CD4-positive, alpha-beta T cell (primary cell): ENCODE measurements around the gene FAXDC2. TPM values are rescaled to one million over a fixed set of nuclear protein-coding genes. Genes with fewer than 3 reads are reported as not detected.

Experiments
- ATAC-seq: fragments of 200-7000 bp; cut with Tn5 transposase; one replicate; pipeline ENCODE4 v1.10.0; 2022; ENCODE audit warnings: mild to moderate bottlenecking; ENCODE audit not compliant: poor library complexity
- CTCF ChIA-PET: fragments of 350-600 bp; sonication (Branson Sonifier 250); formaldehyde crosslinking; loops from one replicate; lab custom pipeline; 2021; ENCODE audit warnings: antibody characterized with exemption, inconsistent platforms; lab: Charles Lee
- POLR2A ChIA-PET: fragments of 350-600 bp; sonication (Branson Sonifier 250); formaldehyde crosslinking; loops from one replicate; lab custom pipeline; 2021; ENCODE audit warnings: antibody characterized with exemption, inconsistent platforms; lab: Charles Lee
- DNase-seq, 14 experiments: peaks; one replicate each; pipeline ENCODE4 v3.0.0-alpha.2; 2013 to 2020; ENCODE audit warnings: mixed read lengths in 2 of 14
- H3K27ac ChIP-seq, 2 donors: one replicate each; pipeline versions ENCODE4 v1.5.1 to v1.7.0; 2013; ENCODE audit warnings: low read length in 2 of 2, low read depth in 1 of 2, mild to moderate bottlenecking in 1 of 2
- H3K27me3 ChIP-seq, 2 experiments: 1 replicate in 1 of 2; 2 replicates in 1 of 2; pipeline versions ENCODE4 v1.6.1 to v1.7.0; 2013; ENCODE audit warnings: low read length in 2 of 2, control low read depth in 1 of 2, mild to moderate bottlenecking in 1 of 2, moderate library complexity in 1 of 2; ENCODE audit not compliant: insufficient read depth in 2 of 2, control insufficient read depth in 1 of 2
- H3K36me3 ChIP-seq: one replicate; pipeline ENCODE4 v1.6.1; 2013; ENCODE audit warnings: low read length, control low read depth; ENCODE audit not compliant: insufficient read depth
- H3K4me1 ChIP-seq: one replicate; pipeline ENCODE4 v1.6.1; 2013; ENCODE audit warnings: low read length, control low read depth; ENCODE audit not compliant: insufficient read depth
- H3K4me3 ChIP-seq: one replicate; pipeline ENCODE4 v1.5.1; 2013; ENCODE audit warnings: mild to moderate bottlenecking, low read length, moderate library complexity
- H3K9me3 ChIP-seq, 2 experiments: 1 replicate in 1 of 2; 2 replicates in 1 of 2; pipeline versions ENCODE4 v1.6.1 to v1.7.0; 2013; ENCODE audit warnings: low read length in 2 of 2, mild to moderate bottlenecking in 2 of 2, control low read depth in 1 of 2, moderate library complexity in 1 of 2; ENCODE audit not compliant: control insufficient read depth in 1 of 2, insufficient read depth in 1 of 2
- H3K27ac Mint-ChIP-seq: one replicate; pipeline ENCODE4 v1.8.0; 2020; ENCODE audit warnings: mixed read lengths
- H3K27me3 Mint-ChIP-seq: one replicate; pipeline ENCODE4 v1.8.0; 2021; ENCODE audit warnings: mixed read lengths
- H3K36me3 Mint-ChIP-seq: one replicate; pipeline ENCODE4 v1.8.0; 2021; ENCODE audit warnings: low read depth, mixed read lengths
- H3K4me1 Mint-ChIP-seq: one replicate; pipeline ENCODE4 v1.8.0; 2021; ENCODE audit warnings: low read depth, mixed read lengths
- H3K4me3 Mint-ChIP-seq: one replicate; pipeline ENCODE4 v1.8.0; 2020; ENCODE audit warnings: mild to moderate bottlenecking, mixed read lengths
- H3K9me3 Mint-ChIP-seq: one replicate; pipeline ENCODE4 v1.8.0; 2020; ENCODE audit warnings: mixed read lengths
- CTCF ChIP-seq: fragments of 200-600 bp; IDR thresholded peaks from one replicate; pipeline ENCODE4 v1.8.0; 2022; ENCODE audit warnings: antibody characterized with exemption, mild to moderate bottlenecking
- intact Hi-C, 2 experiments: fragments of 100-400 bp; cut with DNase I in 1 of 2; cut with micrococcal nuclease in 1 of 2; formaldehyde crosslinking; loops; one replicate each; pipeline versions ENCODE4 v1.15.1 to v1.9.0; 2023 to 2025; cut with DNase I, micrococcal nuclease
- total RNA-seq, 174 experiments: library from RNA in 2 of 174; stranded (reverse) in 2 of 174; gene quantifications; one replicate each; pipeline ENCODE4 v1.2.3 and lab custom pipeline; 2021 to 2026

Gene FAXDC2
- total RNA-seq, 2 experiments from 2014 or later, result not detected

- peaks cover 18% of the 10 kb centered on the region for H3K36me3 ChIP-seq
- Mint-ChIP-seq H3K9me3 (no peaks in the 10 kb centered on the region), H3K27me3 (no peaks in the 10 kb centered on the region), H3K4me1 (peaks cover 60% of the 10 kb centered on the region), H3K27ac (peak overlapping the region; percentile 98), H3K4me3 (peak overlapping the region; percentile 92), H3K36me3 (peaks cover 62% of the 10 kb centered on the region)
- ATAC-seq (no peak), DNase-seq (peak in 4 of 14 experiments; percentile 5 to 37 (median 30))
- H3K4me3 ChIP-seq, result peak overlapping the region; percentile 73
- ChIA-PET POLR2A (no interaction called here), CTCF (interaction anchor here (1.0 to 1.2 kb wide), 2 partner anchors 9 to 210 kb away, joined by 3 to 5 read pairs; no protein-coding TSS in a partner anchor)
- no peaks in the 10 kb centered on the region for H3K27me3 ChIP-seq
- H3K27ac ChIP-seq, result peak overlapping the region; percentile 96 to 98
- H3K9me3 ChIP-seq, result no peaks in the 10 kb centered on the region
- no peak for TF ChIP-seq CTCF
- intact Hi-C loops, result loop anchor here in 1 of 2 experiments (5.0 kb wide), 2 partner anchors 178 to 823 kb away; partner anchors contain the start of genes FAM114A2 and MFAP3
- H3K4me1 ChIP-seq, result peaks cover 34% of the 10 kb centered on the region
These were observed 9.7 kb upstream of the FAXDC2 start for GRCh38 chr5:154860123-154860522.

GRCh38 chr5:154858972-154859871 is 8.8 kb upstream of the FAXDC2 start:
- H3K4me1 Mint-ChIP-seq, result peaks cover 54% of the 10 kb centered on the region
- POLR2A ChIA-PET, result interaction anchor here (0.6 to 2.8 kb wide), 13 partner anchors 8 to 821 kb away, joined by 3 to 17 read pairs (median 6); partner anchors contain the start of genes FAM114A2, GEMIN5, LARP1 and MFAP3
- DNase-seq, result peak in 6 of 14 experiments; percentile 4 to 53 (median 30)

More at GRCh38 chr5:154858972-154859871, 8.8 kb upstream of the FAXDC2 start:
- H3K27me3 ChIP-seq, result no peaks in the 10 kb centered on the region
- no peaks in the 10 kb centered on the region for H3K9me3 ChIP-seq
- Mint-ChIP-seq H3K36me3 (peaks cover 53% of the 10 kb centered on the region), H3K27me3 (no peaks in the 10 kb centered on the region), H3K4me3 (peak overlapping the region; percentile 92), H3K9me3 (no peaks in the 10 kb centered on the region), H3K27ac (peak overlapping the region; percentile 98)
- CTCF ChIA-PET, result no interaction called here
- peaks cover 11% of the 10 kb centered on the region for H3K36me3 ChIP-seq
- no peak for TF ChIP-seq CTCF
- peaks cover 34% of the 10 kb centered on the region for H3K4me1 ChIP-seq
- peak overlapping the region; percentile 73 for H3K4me3 ChIP-seq
- H3K27ac ChIP-seq, result peak overlapping the region; percentile 96 to 98
- no peak for ATAC-seq
- intact Hi-C loops, result loop anchor here (1.0 to 10.0 kb wide), 8 partner anchors 47 to 664 kb away; partner anchors contain the start of genes LARP1 (in 2 of the 2), SAP30L (in 2 of the 2), GALNT10 (in 1 of the 2) and MRPL22 (in 1 of the 2)
